ENCODE measurements around the gene SEC14L3. TPM values are rescaled to one million over a fixed set of nuclear protein-coding genes. Genes with fewer than 3 reads are reported as not detected.

The SEC14L3 gene
- total RNA-seq (2022; extraction: Qiagen RNA extraction), result not detected in 5 replicates

DNA sequence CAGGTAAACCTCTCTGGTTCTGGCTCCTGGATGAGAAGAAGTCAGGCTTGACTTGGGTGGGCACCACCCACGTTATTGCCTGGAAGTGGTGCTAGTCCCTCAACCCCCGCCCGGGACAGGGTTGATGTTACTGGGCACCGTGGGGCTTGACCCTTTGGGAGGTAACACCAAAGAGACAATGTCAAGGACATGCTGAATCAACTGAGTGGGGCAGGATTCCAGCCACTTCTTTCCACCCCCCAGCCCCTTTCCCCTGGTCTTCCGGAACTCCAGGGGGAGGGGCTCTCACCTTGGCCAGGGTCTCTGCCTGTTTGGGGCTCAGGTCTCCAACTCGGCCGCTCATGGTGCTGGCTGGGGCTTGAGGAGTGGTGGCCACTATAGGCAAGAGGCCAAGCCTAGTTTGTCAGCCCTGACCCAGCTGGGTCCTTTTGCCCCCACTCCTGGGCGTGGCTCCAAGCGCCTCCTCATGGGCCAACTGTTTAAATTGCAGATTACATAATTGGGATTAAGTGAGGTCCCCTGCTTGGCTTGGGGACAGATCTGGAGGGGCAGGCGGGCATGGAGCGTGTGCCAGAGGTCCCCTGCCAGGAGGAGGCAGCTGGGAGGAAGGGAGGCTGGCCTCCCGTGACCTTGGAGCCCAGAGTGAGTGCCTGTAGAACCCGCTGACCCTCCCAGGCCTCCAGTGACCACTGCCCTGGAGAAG is at the start of gene SEC14L3:
SEC14L3 (minus strand) TSS at position 402 of the 703 bp plus-strand sequence; CDS start at position 343, 59 bp downstream.

GRCh38 chr22:30425616-30426387 is 46.0 kb downstream of the SEC14L3 start, which contains the start of gene MTFP1:
MTFP1 (plus strand) TSS chr22:30425768; CDS start chr22:30425880, 112 bp downstream.

Other genes with a start within 250 kb of the SEC14L3 start
- gene LIF, start 225.3 kb downstream of the SEC14L3 start, total RNA-seq (2022; extraction: Qiagen RNA extraction), result 20.1 to 35.3 TPM (median 30.0 TPM) in 5 replicates
- 0.12 TPM in 1 of 5 replicates, not detected in the others for gene OSM, start 205.2 kb downstream of the SEC14L3 start, total RNA-seq (2022; extraction: Qiagen RNA extraction)
- 3.4 to 7.0 TPM (median 6.0 TPM) in 5 replicates for gene CASTOR1, start 182.5 kb downstream of the SEC14L3 start, total RNA-seq (2022; extraction: Qiagen RNA extraction)
- 8.2 to 9.8 TPM (median 9.4 TPM) in 5 replicates for gene TBC1D10A, start 145.1 kb downstream of the SEC14L3 start, total RNA-seq (2022; extraction: Qiagen RNA extraction)
- gene SF3A1, start 115.1 kb downstream of the SEC14L3 start, total RNA-seq (2022; extraction: Qiagen RNA extraction), result 45.5 to 66.8 TPM (median 65.0 TPM) in 5 replicates
- gene CCDC157, start 115.0 kb downstream of the SEC14L3 start, total RNA-seq (2022; extraction: Qiagen RNA extraction), result 2.4 to 3.4 TPM (median 3.2 TPM) in 5 replicates
- gene RNF215, start 84.6 kb downstream of the SEC14L3 start, total RNA-seq (2022; extraction: Qiagen RNA extraction), result 16.0 to 23.8 TPM (median 21.7 TPM) in 5 replicates
- gene SEC14L2, start 75.0 kb downstream of the SEC14L3 start, total RNA-seq (2022; extraction: Qiagen RNA extraction), result 48.2 to 79.6 TPM (median 70.6 TPM) in 5 replicates
- gene MTFP1, start 46.2 kb downstream of the SEC14L3 start, total RNA-seq (2022; extraction: Qiagen RNA extraction), result 59.6 to 71.2 TPM (median 69.2 TPM) in 5 replicates
- gene SEC14L4, start 33.7 kb upstream of the SEC14L3 start, total RNA-seq (2022; extraction: Qiagen RNA extraction), result 4.6 to 6.3 TPM (median 5.8 TPM) in 5 replicates
- not detected in 5 replicates for gene SEC14L6, start 74.7 kb upstream of the SEC14L3 start, total RNA-seq (2022; extraction: Qiagen RNA extraction)
- 7.0 to 11.7 TPM (median 11.1 TPM) in 5 replicates for gene GAL3ST1, start 102.6 kb upstream of the SEC14L3 start, total RNA-seq (2022; extraction: Qiagen RNA extraction)
- 101 to 120 TPM (median 108 TPM) in 5 replicates for gene PES1, start 119.9 kb upstream of the SEC14L3 start, total RNA-seq (2022; extraction: Qiagen RNA extraction)
- gene TCN2, start 135.2 kb upstream of the SEC14L3 start, total RNA-seq (2022; extraction: Qiagen RNA extraction), result 4.5 to 5.4 TPM (median 4.9 TPM) in 5 replicates
- 5.0 to 7.3 TPM (median 6.2 TPM) in 5 replicates for gene SLC35E4, start 163.8 kb upstream of the SEC14L3 start, total RNA-seq (2022; extraction: Qiagen RNA extraction)
- 3.3 to 5.4 TPM (median 4.8 TPM) in 5 replicates for gene DUSP18, start 195.9 kb upstream of the SEC14L3 start, total RNA-seq (2022; extraction: Qiagen RNA extraction)
- gene OSBP2, start 222.9 kb upstream of the SEC14L3 start, total RNA-seq (2022; extraction: Qiagen RNA extraction), result 8.0 to 10.3 TPM (median 9.2 TPM) in 5 replicates

All from A549 treated with Mapracorat at 1 μM for 4 hours (cell line).